Astrocyte of the cerebellum (primary cell): ENCODE measurements around the gene SMPD4.
"Not testable (repeated sequence)": the region's sequence is repeated elsewhere in the genome, so short reads cannot be mapped to it uniquely, and the experiment has no call there.

Experiments used
- DNase-seq: peaks from one replicate; pipeline ENCODE4 v3.0.0-alpha.2; 2011; ENCODE audit warnings: low read depth
- H3K4me3 ChIP-seq: 2 replicates; pipeline ENCODE4 v1.5.1; 2011; ENCODE audit warnings: mild to moderate bottlenecking, low read depth, low read length, moderate library complexity
- in situ Hi-C: cut with HindIII; loops from 2 replicates; pipeline ENCODE4 v1.10.0; 2017; ENCODE audit warnings: low sequenced_read_pairs
- TF ChIP-seq, protein P1 (sequence below): IDR thresholded peaks from 2 replicates; pipeline ENCODE4 v1.5.1; 2012; ENCODE audit warnings: low read length, low read depth, moderate library complexity, mild to moderate bottlenecking; ENCODE audit errors: missing control alignments

SMPD4 gene

DNA sequence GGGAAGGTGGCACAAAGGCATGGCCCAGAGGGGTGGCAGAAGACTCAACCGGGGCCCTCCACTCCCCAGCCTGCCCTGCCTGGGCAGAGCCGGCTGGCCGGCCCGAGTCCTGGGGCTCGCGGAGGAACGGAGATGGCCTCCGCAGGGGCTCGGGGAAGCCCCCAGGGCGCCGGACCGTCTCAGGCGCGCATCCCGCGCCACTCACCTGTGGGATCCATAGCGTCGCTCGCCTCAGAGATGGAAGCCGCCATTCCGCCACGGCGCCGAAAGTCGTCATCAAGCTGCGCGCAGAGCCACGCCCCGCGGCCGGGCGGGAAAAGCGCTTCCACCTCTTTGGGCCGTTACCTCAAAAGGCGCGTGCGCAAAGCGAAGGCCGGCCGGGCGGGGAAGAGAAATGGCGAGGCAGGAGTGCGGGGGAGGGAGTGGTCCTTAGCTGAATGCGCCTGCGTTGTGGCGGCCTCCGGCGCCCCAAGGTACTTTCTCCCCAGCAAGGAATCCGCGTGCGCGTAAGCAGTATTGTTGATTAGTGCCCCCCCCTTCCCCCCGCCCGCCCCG lies at the start of gene SMPD4:
Gene SMPD4 (minus strand): TSS at position 278 of the 555 bp plus-strand sequence. CDS start 5,010 bp downstream, outside the sequence.
- TF ChIP-seq, protein P1, sequence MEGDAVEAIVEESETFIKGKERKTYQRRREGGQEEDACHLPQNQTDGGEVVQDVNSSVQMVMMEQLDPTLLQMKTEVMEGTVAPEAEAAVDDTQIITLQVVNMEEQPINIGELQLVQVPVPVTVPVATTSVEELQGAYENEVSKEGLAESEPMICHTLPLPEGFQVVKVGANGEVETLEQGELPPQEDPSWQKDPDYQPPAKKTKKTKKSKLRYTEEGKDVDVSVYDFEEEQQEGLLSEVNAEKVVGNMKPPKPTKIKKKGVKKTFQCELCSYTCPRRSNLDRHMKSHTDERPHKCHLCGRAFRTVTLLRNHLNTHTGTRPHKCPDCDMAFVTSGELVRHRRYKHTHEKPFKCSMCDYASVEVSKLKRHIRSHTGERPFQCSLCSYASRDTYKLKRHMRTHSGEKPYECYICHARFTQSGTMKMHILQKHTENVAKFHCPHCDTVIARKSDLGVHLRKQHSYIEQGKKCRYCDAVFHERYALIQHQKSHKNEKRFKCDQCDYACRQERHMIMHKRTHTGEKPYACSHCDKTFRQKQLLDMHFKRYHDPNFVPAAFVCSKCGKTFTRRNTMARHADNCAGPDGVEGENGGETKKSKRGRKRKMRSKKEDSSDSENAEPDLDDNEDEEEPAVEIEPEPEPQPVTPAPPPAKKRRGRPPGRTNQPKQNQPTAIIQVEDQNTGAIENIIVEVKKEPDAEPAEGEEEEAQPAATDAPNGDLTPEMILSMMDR: no peak
- in situ Hi-C loops: no loop called here
- DNase-seq: peak; percentile 90
- H3K4me3 ChIP-seq: peak within 1 kb of the TSS; percentile 92

GRCh38 chr2:130230907-130231306 lies 49.5 kb upstream of the SMPD4 start:
- H3K4me3 ChIP-seq, DNase-seq, in situ Hi-C loops: not testable (repeated sequence)

DNA sequence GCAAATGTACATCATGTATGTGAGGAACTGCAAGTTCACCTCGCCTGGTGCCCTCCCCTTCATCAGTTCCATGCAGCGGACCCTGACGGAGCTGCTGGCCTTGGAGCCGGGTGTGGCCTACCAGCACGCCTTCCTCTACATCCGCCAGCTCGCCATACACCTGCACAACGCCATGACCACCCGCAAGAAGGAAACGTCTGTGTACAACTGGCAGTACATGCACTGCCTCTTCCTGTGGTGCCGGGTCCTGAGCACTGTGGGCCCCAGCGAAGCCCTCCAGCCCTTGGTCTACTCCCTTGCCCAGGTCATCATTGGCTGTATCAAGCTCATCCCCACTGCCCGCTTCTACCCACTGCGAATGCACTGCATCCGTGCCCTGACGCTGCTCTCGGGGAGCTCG lies 49.0 kb upstream of the SMPD4 start:
- in situ Hi-C loops, DNase-seq, H3K4me3 ChIP-seq: not testable (repeated sequence)

GRCh38 chr2:130229161-130229510 lies 47.7 kb upstream of the SMPD4 start:
- DNase-seq, in situ Hi-C loops: not testable (repeated sequence)
- peak overlapping the region; percentile 9 for H3K4me3 ChIP-seq

- in situ Hi-C loops, DNase-seq, H3K4me3 ChIP-seq: not testable (repeated sequence)
These were observed 47.2 kb upstream of the SMPD4 start for GRCh38 chr2:130228467-130229160.

- DNase-seq, in situ Hi-C loops, H3K4me3 ChIP-seq: not testable (repeated sequence)
These were observed 46.6 kb upstream of the SMPD4 start for GRCh38 chr2:130228005-130228404.

DNA sequence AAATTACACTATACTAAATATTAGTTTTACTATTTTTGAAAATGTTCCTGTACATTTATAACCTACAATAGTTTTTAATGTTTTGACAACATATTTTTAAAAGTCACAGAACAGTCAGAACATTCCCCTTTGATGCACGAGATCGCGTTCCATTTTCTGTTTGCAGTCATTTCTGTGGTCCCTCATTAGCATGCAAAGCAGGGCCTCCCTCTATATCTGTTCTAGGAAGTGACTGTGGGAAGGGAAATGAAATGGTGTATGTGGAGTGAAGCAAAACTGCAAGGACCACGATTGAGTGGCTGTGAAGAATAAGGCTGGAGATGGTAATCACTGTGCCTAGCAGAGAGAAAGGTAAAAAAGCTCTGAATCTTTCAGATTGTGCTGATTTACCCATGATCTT lies 41.1 kb upstream of the SMPD4 start:
- H3K4me3 ChIP-seq, DNase-seq, in situ Hi-C loops: not testable (repeated sequence)

DNA sequence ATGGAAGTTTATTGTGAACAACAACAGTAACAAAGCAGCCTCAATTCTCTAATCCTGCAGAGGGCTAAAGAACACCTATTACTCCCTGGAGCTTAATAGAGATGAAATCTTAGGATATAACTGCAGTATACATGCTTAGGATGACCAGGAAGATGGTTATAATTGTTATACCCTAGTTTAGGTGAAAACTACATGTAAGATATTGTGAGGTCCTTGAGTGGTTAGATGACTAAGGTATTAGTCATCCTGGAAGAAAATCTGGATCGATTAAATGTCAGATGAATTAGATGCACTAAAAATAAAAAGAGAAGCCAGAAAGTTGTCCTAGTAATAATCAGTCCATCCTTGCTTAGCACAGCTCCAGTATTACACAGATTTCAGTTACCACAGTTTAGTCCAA lies 39.1 kb upstream of the SMPD4 start:
- in situ Hi-C loops, DNase-seq, H3K4me3 ChIP-seq: not testable (repeated sequence)

DNA sequence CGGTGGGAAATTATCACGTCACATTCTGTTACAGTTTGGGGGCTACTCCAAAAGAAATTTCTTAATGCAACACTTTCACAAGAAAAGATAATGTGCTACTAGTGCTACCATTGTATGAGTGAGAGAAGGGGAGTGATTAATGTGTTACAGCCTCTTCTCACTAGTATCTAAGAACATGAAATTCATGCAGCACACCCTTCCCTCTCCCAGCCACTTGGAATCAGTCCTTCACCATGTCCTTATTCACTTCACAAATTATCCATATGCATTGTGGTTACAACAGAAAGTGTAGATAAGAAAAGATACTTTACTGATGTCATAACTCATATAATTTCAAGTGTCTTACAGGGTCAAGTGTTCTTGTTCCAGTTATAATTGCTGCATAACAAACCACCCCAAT lies 37.7 kb upstream of the SMPD4 start:
- in situ Hi-C loops, DNase-seq, H3K4me3 ChIP-seq: not testable (repeated sequence)

DNA sequence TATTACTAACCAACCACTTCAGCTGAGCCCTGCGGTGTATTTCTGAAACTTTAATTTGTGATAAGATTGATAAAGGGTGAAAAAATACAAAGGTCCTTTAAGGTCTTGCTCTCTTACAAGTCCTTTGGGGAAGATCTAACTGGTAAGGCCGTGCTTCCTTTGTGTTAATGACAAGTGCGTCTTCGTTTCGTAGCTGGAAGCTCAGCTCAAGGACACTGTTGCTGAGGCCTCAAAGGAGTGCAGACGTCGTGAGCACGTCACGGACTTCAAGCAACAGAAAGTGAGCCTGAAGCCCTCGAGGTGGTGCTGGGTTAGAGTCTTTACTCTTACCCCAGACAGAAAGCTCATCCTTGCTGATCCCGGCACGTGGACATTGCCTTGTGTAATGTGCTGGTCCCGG lies 25.6 kb upstream of the SMPD4 start:
- DNase-seq, H3K4me3 ChIP-seq, in situ Hi-C loops: not testable (repeated sequence)

GRCh38 chr2:130203150-130203549 lies 21.7 kb upstream of the SMPD4 start:
- in situ Hi-C loops, DNase-seq, H3K4me3 ChIP-seq: not testable (repeated sequence)

DNA sequence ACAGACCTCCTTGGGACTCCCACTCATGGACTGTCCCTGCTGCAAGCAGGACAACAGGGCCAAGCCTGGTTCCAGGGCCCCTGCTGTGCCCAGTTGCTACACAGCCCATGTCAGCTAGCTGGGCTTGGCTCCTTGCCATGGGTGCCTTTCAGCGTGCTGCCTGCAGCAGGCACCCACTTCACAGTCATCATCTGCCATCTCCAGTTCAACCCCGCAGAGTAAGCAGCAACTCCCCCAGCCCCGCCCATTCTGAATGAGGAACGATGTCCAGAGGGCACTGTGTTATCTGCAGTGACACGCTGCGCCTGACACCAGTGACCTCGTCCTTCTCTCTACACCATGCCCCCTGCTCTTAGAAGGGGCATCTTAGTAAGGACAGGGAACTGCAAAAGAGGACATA lies 21.1 kb upstream of the SMPD4 start:
- DNase-seq, H3K4me3 ChIP-seq, in situ Hi-C loops: not testable (repeated sequence)

DNA sequence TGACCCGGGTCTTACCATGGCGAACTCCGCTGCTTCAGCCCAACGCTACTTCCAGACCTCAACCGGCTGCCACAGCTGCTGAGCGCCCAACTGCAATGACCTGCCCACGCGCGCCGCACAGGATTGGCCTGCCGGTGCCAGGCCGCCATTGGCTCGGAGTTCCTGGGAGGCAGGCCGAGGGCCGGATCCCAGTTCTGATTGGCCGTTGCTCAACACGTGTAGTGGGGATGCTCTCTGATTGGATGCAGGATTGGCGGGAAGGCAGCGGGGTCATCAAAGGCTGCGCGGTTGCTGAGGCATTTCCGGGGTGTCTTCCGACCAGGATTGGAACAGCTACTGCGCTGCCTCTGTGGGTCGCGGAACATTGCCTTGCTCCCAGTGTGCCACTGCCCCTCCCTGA lies 16.9 kb upstream of the SMPD4 start, which contains the start of gene TUBA3E:
Gene TUBA3E (minus strand): TSS at position 97 of the 400 bp plus-strand sequence. CDS start 79 bp downstream, at position 18.
- no peak for DNase-seq
- TF ChIP-seq, protein P1: no peak
- no peak within 1 kb of the TSS for H3K4me3 ChIP-seq
- in situ Hi-C loops: no loop called here

DNA sequence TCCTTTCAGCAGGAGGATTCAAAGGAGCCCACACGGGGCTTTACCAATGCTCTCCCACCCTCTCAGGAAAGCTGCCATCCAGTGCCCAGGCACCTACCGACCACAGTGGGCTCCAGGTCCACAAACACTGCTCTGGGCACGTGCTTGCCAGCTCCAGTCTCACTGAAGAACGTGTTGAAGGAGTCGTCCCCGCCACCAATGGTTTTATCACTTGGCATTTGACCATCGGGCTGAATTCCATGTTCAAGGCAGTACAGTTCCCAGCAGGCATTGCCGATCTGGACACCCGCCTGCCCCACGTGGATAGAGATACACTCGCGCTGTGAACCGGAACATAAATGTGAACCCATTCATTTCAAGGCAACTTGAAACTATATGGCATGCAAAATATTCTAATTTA lies 14.7 kb upstream of the SMPD4 start:
- H3K4me3 ChIP-seq, in situ Hi-C loops, DNase-seq: not testable (repeated sequence)

DNA sequence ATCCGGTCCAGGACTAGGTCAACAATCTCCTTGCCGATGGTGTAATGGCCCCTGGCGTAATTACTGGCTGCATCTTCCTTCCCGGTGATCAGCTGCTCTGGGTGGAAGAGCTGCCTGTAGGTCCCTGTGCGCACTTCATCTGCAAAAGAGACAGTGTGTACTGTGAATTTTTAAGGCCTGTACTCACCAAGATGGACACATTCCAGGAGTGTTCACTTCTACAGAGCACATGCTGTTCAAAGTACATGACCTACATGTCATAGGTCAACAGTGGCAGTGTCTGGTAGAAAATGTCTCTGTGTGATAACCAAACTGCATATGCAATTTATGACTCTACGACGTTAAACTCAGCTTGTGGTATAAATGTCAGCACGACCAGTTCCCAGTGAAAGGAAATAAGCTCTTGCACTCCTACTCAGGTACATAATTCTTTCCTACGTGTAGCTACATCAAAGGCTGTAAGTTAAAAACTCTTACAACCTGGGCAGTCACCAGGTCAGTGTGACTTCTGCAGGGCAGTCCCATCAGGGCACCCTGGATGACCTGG lies 13.8 kb upstream of the SMPD4 start:
- H3K4me3 ChIP-seq, DNase-seq, in situ Hi-C loops: not testable (repeated sequence)

DNA sequence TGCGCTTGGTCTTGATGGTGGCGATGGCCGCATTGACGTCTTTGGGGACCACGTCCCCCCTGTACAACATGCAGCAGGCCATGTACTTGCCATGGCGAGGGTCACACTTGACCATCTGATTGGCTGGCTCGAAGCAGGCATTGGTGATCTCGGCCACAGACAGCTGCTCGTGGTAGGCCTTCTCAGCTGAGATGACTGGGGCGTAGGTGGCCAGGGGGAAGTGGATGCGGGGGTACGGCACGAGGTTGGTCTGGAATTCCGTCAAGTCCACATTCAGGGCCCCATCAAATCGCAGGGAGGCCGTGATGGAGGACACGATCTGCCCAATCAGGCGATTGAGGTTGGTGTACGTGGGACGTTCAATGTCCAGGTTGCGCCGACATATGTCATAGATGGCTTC lies 12.4 kb upstream of the SMPD4 start:
- H3K4me3 ChIP-seq, in situ Hi-C loops, DNase-seq: not testable (repeated sequence)
